Retinal pigment epithelial cell (primary cell): Measurements from ENCODE around the gene TAOK2.

ENCODE experiments used
- DNase-seq: peaks from one replicate; pipeline ENCODE4 v3.0.0-alpha.2; 2010; ENCODE audit warnings: low read depth
- H3K4me3 ChIP-seq: 2 replicates; pipeline ENCODE4 v1.5.1; 2011; ENCODE audit warnings: mild to moderate bottlenecking, low read length, control low read depth, moderate library complexity
- CTCF ChIP-seq: conservative IDR thresholded peaks from 2 replicates; pipeline ENCODE4 v1.5.1; 2011; ENCODE audit warnings: low read depth, low read length, control low read depth, inconsistent platforms

TAOK2 gene

GRCh38 chr16:29984764-29985147 lies 11.1 kb downstream of the TAOK2 start:
- DNase-seq = no peak
- no peak overlapping the region for H3K4me3 ChIP-seq
- no peak for TF ChIP-seq CTCF

- DNase-seq = no peak
- H3K4me3 ChIP-seq = no peak overlapping the region
- TF ChIP-seq CTCF = no peak
Measured at GRCh38 chr16:29985271-29985811, 11.7 kb downstream of the TAOK2 start.

GRCh38 chr16:29986231-29986630 lies 12.6 kb downstream of the TAOK2 start:
- no peak for TF ChIP-seq CTCF
- no peak for DNase-seq
- no peak overlapping the region for H3K4me3 ChIP-seq

GRCh38 chr16:29986931-29987330 lies 13.3 kb downstream of the TAOK2 start:
- H3K4me3 ChIP-seq = no peak overlapping the region
- no peak for DNase-seq
- no peak for TF ChIP-seq CTCF

- TF ChIP-seq CTCF = no peak
- no peak overlapping the region for H3K4me3 ChIP-seq
- no peak for DNase-seq
Measured at GRCh38 chr16:29987371-29988085, 13.9 kb downstream of the TAOK2 start.

- no peak for TF ChIP-seq CTCF
- no peak for DNase-seq
Measured at GRCh38 chr16:29988346-29989075, 14.8 kb downstream of the TAOK2 start.

More at GRCh38 chr16:29988346-29989075, 14.8 kb downstream of the TAOK2 start:
- H3K4me3 ChIP-seq = no peak overlapping the region
